B cell (primary cell): ENCODE measurements around the gene DR1. TPM values are rescaled to one million over a fixed set of nuclear protein-coding genes. Genes with fewer than 3 reads are reported as not detected.
A peak's percentile ranks its signal among the peaks of the same experiment; 100 is the strongest.

Experiments
- ATAC-seq: fragments of 200-7000 bp; cut with Tn5 transposase; one replicate; pipeline ENCODE4 v1.10.0; 2021; ENCODE audit warnings: low read depth, mild to moderate bottlenecking, moderate number of reproducible peaks, moderate library complexity
- CTCF ChIA-PET: fragments of 350-600 bp; sonication (Branson Sonifier 250); formaldehyde crosslinking; loops from one replicate; lab custom pipeline; 2021; ENCODE audit warnings: antibody characterized with exemption, inconsistent platforms; lab: Charles Lee
- POLR2A ChIA-PET: fragments of 350-600 bp; sonication (Branson Sonifier 250); formaldehyde crosslinking; loops from one replicate; lab custom pipeline; 2021; ENCODE audit warnings: antibody characterized with exemption; lab: Charles Lee
- DNase-seq: peaks from one replicate; pipeline ENCODE4 v3.0.0; 2013
- H2AFZ ChIP-seq: 2 replicates; pipeline ENCODE4 v1.6.1; 2012; ENCODE audit warnings: mild to moderate bottlenecking, low read depth, low read length; ENCODE audit not compliant: insufficient read depth, poor library complexity, severe bottlenecking
- H3K27ac ChIP-seq, 2 donors: 1 replicate in 1 of 2; 2 replicates in 1 of 2; pipeline ENCODE4 v1.5.1; 2012 to 2013; ENCODE audit warnings: low read length in 2 of 2, mild to moderate bottlenecking in 2 of 2, moderate library complexity in 1 of 2
- H3K27me3 ChIP-seq, 4 experiments: fragments of 200-600 bp in 1 of 4; sonication (generic) in 1 of 4; replicated peaks in 1 of 4; 1 replicate in 2 of 4; 2 replicates in 2 of 4; pipeline versions ENCODE4 v1.6.1 to v1.7.0; 2013 to 2016; ENCODE audit warnings: low read length in 3 of 4, mild to moderate bottlenecking in 2 of 4, mixed read lengths in 1 of 4, moderate library complexity in 1 of 4; ENCODE audit not compliant: insufficient read depth in 4 of 4, control insufficient read depth in 3 of 4; ENCODE audit errors: control extremely low read depth in 1 of 4
- H3K36me3 ChIP-seq, 2 experiments: replicated peaks in 1 of 2; 1 replicate in 1 of 2; 2 replicates in 1 of 2; pipeline versions ENCODE4 v1.6.1 to v1.7.1; 2013; ENCODE audit warnings: low read length in 1 of 2; ENCODE audit not compliant: insufficient read depth in 2 of 2, control insufficient read depth in 1 of 2; ENCODE audit errors: control extremely low read depth in 1 of 2, extremely low read depth in 1 of 2
- H3K4me1 ChIP-seq, 2 donors: fragments of 200-600 bp in 1 of 2; sonication (generic) in 1 of 2; 1 replicate in 1 of 2; 2 replicates in 1 of 2; pipeline versions ENCODE4 v1.5.1 to v1.6.1; 2013 to 2017; ENCODE audit warnings: low read length in 2 of 2; ENCODE audit not compliant: control insufficient read depth in 2 of 2, insufficient read depth in 2 of 2
- H3K4me2 ChIP-seq: replicated peaks from 2 replicates; pipeline ENCODE3; 2012; ENCODE audit warnings: mild to moderate bottlenecking, low read depth, low read length; ENCODE audit not compliant: poor library complexity, severe bottlenecking
- H3K4me3 ChIP-seq, 5 experiments: fragments of 200-600 bp in 1 of 5; sonication (generic) in 1 of 5; 1 replicate in 3 of 5; 2 replicates in 2 of 5; pipeline versions ENCODE4 v1.5.1 to v1.7.0; 2011 to 2016; ENCODE audit warnings: low read length in 4 of 5, mild to moderate bottlenecking in 4 of 5, low read depth in 2 of 5, control low read depth in 1 of 5, moderate library complexity in 1 of 5; ENCODE audit not compliant: insufficient read depth in 1 of 5; ENCODE audit errors: control extremely low read depth in 1 of 5, extremely low read depth in 1 of 5
- H3K79me2 ChIP-seq: fragments of 200-600 bp; sonication (generic); one replicate; pipeline ENCODE4 v1.6.0; 2016; ENCODE audit warnings: low read length; ENCODE audit not compliant: control insufficient read depth, insufficient read depth
- H3K9ac ChIP-seq: fragments of 200-600 bp; sonication (generic); 2 replicates; pipeline ENCODE4 v1.6.1; 2017; ENCODE audit warnings: mild to moderate bottlenecking, low read length, moderate library complexity
- H3K9me3 ChIP-seq, 3 donors: one replicate each; pipeline versions ENCODE4 v1.6.1 to v1.7.1; 2013; ENCODE audit warnings: low read length in 2 of 3; ENCODE audit not compliant: control insufficient read depth in 2 of 3, insufficient read depth in 1 of 3; ENCODE audit errors: control extremely low read depth in 1 of 3
- H4K20me1 ChIP-seq: 2 replicates; pipeline ENCODE4 v1.6.0; 2012; ENCODE audit warnings: mild to moderate bottlenecking, low read length; ENCODE audit not compliant: insufficient read depth, control insufficient read depth, poor library complexity, severe bottlenecking
- H3K27ac Mint-ChIP-seq: one replicate; pipeline ENCODE4 v1.8.0; 2021; ENCODE audit warnings: mixed read lengths
- H3K27me3 Mint-ChIP-seq: one replicate; pipeline ENCODE4 v1.8.0; 2021; ENCODE audit warnings: mixed read lengths
- H3K4me1 Mint-ChIP-seq: one replicate; pipeline ENCODE4 v1.8.0; 2021; ENCODE audit warnings: mixed read lengths
- H3K4me3 Mint-ChIP-seq: one replicate; pipeline ENCODE4 v1.8.0; 2021; ENCODE audit warnings: mixed read lengths
- H3K9me3 Mint-ChIP-seq: one replicate; pipeline ENCODE4 v1.8.0; 2022; ENCODE audit warnings: mixed read lengths; ENCODE audit not compliant: insufficient read depth
- CTCF ChIP-seq: fragments of 200-600 bp; IDR thresholded peaks from one replicate; pipeline ENCODE4 v1.8.0; 2022; ENCODE audit warnings: antibody characterized with exemption, mild to moderate bottlenecking
- EZH2 ChIP-seq: IDR thresholded peaks from 2 replicates; pipeline ENCODE4 v1.6.1; 2012; ENCODE audit warnings: borderline replicate concordance, low read depth, mild to moderate bottlenecking, moderate library complexity, low read length; ENCODE audit not compliant: insufficient read depth, poor library complexity, severe bottlenecking
- WGBS: methylation state at CpG from one replicate; pipeline ENCODE4 v1.1.5; 2013; ENCODE audit warnings: missing lambda C conversion rate; ENCODE audit not compliant: insufficient coverage; 5-methylcytosine and 5-hydroxymethylcytosine counted together
- intact Hi-C: fragments of 100-400 bp; cut with micrococcal nuclease; formaldehyde crosslinking; loops from one replicate; pipeline ENCODE4 v1.10.0; 2022
- polyA plus RNA-seq: library from polyadenylated mRNA; depleted of rRNA; stranded (reverse); fragments of >200 nt; gene quantifications from 2 replicates; pipeline ENCODE4 v1.2.3, GENCODE V29; 2012
- total RNA-seq, 2 donors: library from RNA; stranded (reverse); fragments of 120-200 nt in 1 of 2; gene quantifications; 1 replicate in 1 of 2; 2 replicates in 1 of 2; pipeline versions ENCODE4 v1.2.3 to v1.2.4, GENCODE V29; 2013 to 2022

Gene DR1
- total and polyA plus RNA-seq, 2 donors (not counting 1 experiment from before 2014, with no cell fraction given) = 11.4 to 69.2 TPM

GRCh38 chr1:93348104-93348728 is 2.5 kb downstream of the DR1 start:
- DNase-seq (no peak), ATAC-seq (no peak)
- H4K20me1 ChIP-seq = peaks cover 18% of the 10 kb centered on the region
- Mint-ChIP-seq H3K27ac (no peak overlapping the region), H3K4me3 (peak overlapping the region; percentile 95), H3K27me3 (no peaks in the 10 kb centered on the region), H3K9me3 (no peaks in the 10 kb centered on the region), H3K4me1 (peaks cover 59% of the 10 kb centered on the region)
- no peaks in the 10 kb centered on the region for H3K9me3 ChIP-seq
- H3K9ac ChIP-seq = peak overlapping the region; percentile 99
- no CpG with 5 or more reads among the region's 2 CpGs for WGBS
- POLR2A ChIA-PET = no interaction called here
- peaks cover 98% of the 10 kb centered on the region for H3K79me2 ChIP-seq
- no peak overlapping the region for H3K27ac ChIP-seq
- no peaks in the 10 kb centered on the region for H3K36me3 ChIP-seq
- no peaks in the 10 kb centered on the region for H3K27me3 ChIP-seq
- peaks cover 16 to 40% of the 10 kb centered on the region in 2 donors for H3K4me1 ChIP-seq
- H3K4me3 ChIP-seq = peak overlapping the region in 3 of 5 experiments; percentile 78 to 93 (median 80)
- CTCF ChIA-PET = no interaction called here
- peak overlapping the region; percentile 93 for H3K4me2 ChIP-seq
- no peak overlapping the region for H2AFZ ChIP-seq
- TF ChIP-seq CTCF = no peak
- intact Hi-C loops = loop anchor here (5.0 to 10.0 kb wide), 5 partner anchors 383 to 1887 kb away; partner anchors contain the start of genes ABCD3, CNN3, DIPK1A and EVI5

GRCh38 chr1:93349231-93350135 is 3.8 kb downstream of the DR1 start:
- intact Hi-C loops = loop anchor here (5.0 to 10.0 kb wide), 5 partner anchors 385 to 1885 kb away; partner anchors contain the start of genes ABCD3, CNN3, DIPK1A and EVI5
- no peak overlapping the region for H3K27ac Mint-ChIP-seq
- Histone ChIP-seq H3K9me3 (no peaks in the 10 kb centered on the region), H3K27ac (no peak overlapping the region), H3K36me3 (peaks cover 3 to 5% of the 10 kb centered on the region in 2 experiments), H3K4me3 (peak overlapping the region in 1 of 5 experiments; percentile 78), H3K4me2 (peak overlapping the region; percentile 93), H3K9ac (peak overlapping the region; percentile 99), H3K27me3 (no peaks in the 10 kb centered on the region), H2AFZ (no peak overlapping the region), H3K4me1 (peaks cover 16 to 40% of the 10 kb centered on the region in 2 donors), H4K20me1 (peaks cover 27% of the 10 kb centered on the region), H3K79me2 (peaks cover 99% of the 10 kb centered on the region)
- DNase-seq (no peak), ATAC-seq (no peak)
- CTCF ChIA-PET = interaction anchor here (1.2 kb wide), 1 partner anchor 464 kb away, joined by 3 read pairs; no protein-coding TSS in a partner anchor
- no peaks in the 10 kb centered on the region for H3K9me3 Mint-ChIP-seq
- POLR2A ChIA-PET = no interaction called here
- no peaks in the 10 kb centered on the region for H3K27me3 Mint-ChIP-seq
- H3K4me1 Mint-ChIP-seq = peaks cover 53% of the 10 kb centered on the region
- peak overlapping the region; percentile 95 for H3K4me3 Mint-ChIP-seq
- no CpG with 5 or more reads among the region's 7 CpGs for WGBS
- TF ChIP-seq CTCF (no peak), EZH2 (no peak)
